Activated CD4-positive, alpha-beta T cell treated with anti-CD3 and anti-CD28 coated beads, Interleukin-2, amount 50 U/mL, for 4 hours (primary cell): ENCODE results near the gene TMEM258.

Experiments
- DNase-seq, 2 experiments: peaks; one replicate each; pipeline ENCODE4 v3.0.0-alpha.2; 2020

The TMEM258 gene

GRCh38 chr11:61754534-61755482 is 37.6 kb downstream of the TMEM258 start:
- DNase-seq, result no peak

- DNase-seq, result no peak
These were observed 38.7 kb downstream of the TMEM258 start for GRCh38 chr11:61753672-61754071.

- no peak for DNase-seq
These were observed 39.4 kb downstream of the TMEM258 start for GRCh38 chr11:61752925-61753521.

GRCh38 chr11:61752117-61752924 is 40.1 kb downstream of the TMEM258 start, which contains the start of gene MYRF:
Gene MYRF, plus strand, starts transcription at chr11:61752636. Its CDS starts 109 bp downstream, at chr11:61752745.
- DNase-seq, result peak; percentile 39

- DNase-seq, result no peak
These were observed 41.0 kb downstream of the TMEM258 start for GRCh38 chr11:61751384-61751783.

- DNase-seq, result no peak
These were observed 41.6 kb downstream of the TMEM258 start for GRCh38 chr11:61750631-61751273.

- DNase-seq, result no peak
These were observed 42.7 kb downstream of the TMEM258 start for GRCh38 chr11:61749591-61750217.

GRCh38 chr11:61747967-61748285 is 44.5 kb downstream of the TMEM258 start:
- no peak for DNase-seq

- DNase-seq, result no peak
These were observed 45.0 kb downstream of the TMEM258 start for GRCh38 chr11:61747192-61747966.

- no peak for DNase-seq
These were observed 45.8 kb downstream of the TMEM258 start for GRCh38 chr11:61746442-61747191.

GRCh38 chr11:61745781-61746441 is 46.5 kb downstream of the TMEM258 start:
- no peak for DNase-seq

- no peak for DNase-seq
These were observed 47.7 kb downstream of the TMEM258 start for GRCh38 chr11:61744609-61745156.

GRCh38 chr11:61744181-61744580 is 48.2 kb downstream of the TMEM258 start:
- no peak for DNase-seq

GRCh38 chr11:61743486-61744095 is 48.8 kb downstream of the TMEM258 start:
- DNase-seq, result no peak

GRCh38 chr11:61742391-61742790 is 50.0 kb downstream of the TMEM258 start:
- DNase-seq, result no peak

- no peak for DNase-seq
These were observed 52.4 kb downstream of the TMEM258 start for GRCh38 chr11:61739966-61740365.

- DNase-seq, result no peak
These were observed 53.0 kb downstream of the TMEM258 start for GRCh38 chr11:61739413-61739812.
